Nephron (organoid): ENCODE measurements around the gene SRSF2.

Experiments
- H3K27ac Mint-ChIP-seq, 3 experiments: 2 replicates each; pipeline ENCODE4 v1.8.0; 2020; ENCODE audit warnings: mixed read lengths in 3 of 3, mild to moderate bottlenecking in 2 of 3, moderate library complexity in 1 of 3
- H3K27me3 Mint-ChIP-seq: 2 replicates; pipeline ENCODE4 v1.8.0; 2021; ENCODE audit warnings: low read depth, mild to moderate bottlenecking, moderate library complexity, mixed read lengths
- H3K36me3 Mint-ChIP-seq: 2 replicates; pipeline ENCODE4 v1.8.0; 2020; ENCODE audit warnings: low read depth, mixed read lengths
- H3K4me1 Mint-ChIP-seq: 2 replicates; pipeline ENCODE4 v1.8.0; 2020; ENCODE audit warnings: mixed read lengths
- H3K4me3 Mint-ChIP-seq, 3 experiments: 2 replicates each; pipeline ENCODE4 v1.8.0; 2020; ENCODE audit warnings: mild to moderate bottlenecking in 3 of 3, mixed read lengths in 3 of 3, moderate library complexity in 2 of 3
- H3K9me3 Mint-ChIP-seq: 2 replicates; pipeline ENCODE4 v1.8.0; 2020; ENCODE audit warnings: mixed read lengths
- CTCF ChIP-seq, 3 experiments: fragments of 200-600 bp; sonication (generic); IDR thresholded peaks; one replicate each; pipeline ENCODE4 v1.5.0; 2021; ENCODE audit warnings: antibody characterized with exemption in 3 of 3; ENCODE audit not compliant: unreplicated experiment in 3 of 3

SRSF2 gene

DNA sequence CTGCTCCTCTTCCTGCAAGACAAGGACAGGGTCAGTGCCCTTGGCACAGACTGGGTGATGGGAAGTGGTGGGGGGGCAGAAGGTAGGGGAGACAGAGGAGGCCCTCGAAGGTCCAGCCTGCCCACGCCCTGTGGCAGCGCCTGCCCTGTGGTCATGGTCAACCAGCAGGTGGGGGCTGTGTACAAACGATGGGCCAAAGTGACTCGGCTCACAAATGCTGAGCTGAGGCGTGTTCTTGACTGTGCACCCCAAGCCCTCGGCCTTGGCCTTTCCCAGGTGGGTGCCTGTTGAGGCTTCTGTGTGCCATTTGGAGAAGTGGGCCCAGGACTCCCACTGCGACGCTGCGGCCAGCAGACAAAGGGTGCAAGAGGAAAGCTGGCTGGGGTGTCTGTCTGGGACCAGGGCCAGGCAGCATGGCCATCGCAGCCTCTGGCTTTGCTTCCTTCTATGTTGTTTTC, 48.9 kb downstream of the SRSF2 start:
- H3K4me3 Mint-ChIP-seq, result peak overlapping the region; percentile 2 to 38 (median 22)
- no peak for TF ChIP-seq CTCF (IDR thresholded peaks at IDR 0.05; ENCODE audit: unreplicated experiment in 3 of 3)
- peak overlapping the region; percentile 78 to 89 (median 87) for H3K27ac Mint-ChIP-seq
- peaks cover 55% of the 10 kb centered on the region for H3K4me1 Mint-ChIP-seq
- no peaks in the 10 kb centered on the region for H3K9me3 Mint-ChIP-seq
- no peaks in the 10 kb centered on the region for H3K36me3 Mint-ChIP-seq
- no peaks in the 10 kb centered on the region for H3K27me3 Mint-ChIP-seq

DNA sequence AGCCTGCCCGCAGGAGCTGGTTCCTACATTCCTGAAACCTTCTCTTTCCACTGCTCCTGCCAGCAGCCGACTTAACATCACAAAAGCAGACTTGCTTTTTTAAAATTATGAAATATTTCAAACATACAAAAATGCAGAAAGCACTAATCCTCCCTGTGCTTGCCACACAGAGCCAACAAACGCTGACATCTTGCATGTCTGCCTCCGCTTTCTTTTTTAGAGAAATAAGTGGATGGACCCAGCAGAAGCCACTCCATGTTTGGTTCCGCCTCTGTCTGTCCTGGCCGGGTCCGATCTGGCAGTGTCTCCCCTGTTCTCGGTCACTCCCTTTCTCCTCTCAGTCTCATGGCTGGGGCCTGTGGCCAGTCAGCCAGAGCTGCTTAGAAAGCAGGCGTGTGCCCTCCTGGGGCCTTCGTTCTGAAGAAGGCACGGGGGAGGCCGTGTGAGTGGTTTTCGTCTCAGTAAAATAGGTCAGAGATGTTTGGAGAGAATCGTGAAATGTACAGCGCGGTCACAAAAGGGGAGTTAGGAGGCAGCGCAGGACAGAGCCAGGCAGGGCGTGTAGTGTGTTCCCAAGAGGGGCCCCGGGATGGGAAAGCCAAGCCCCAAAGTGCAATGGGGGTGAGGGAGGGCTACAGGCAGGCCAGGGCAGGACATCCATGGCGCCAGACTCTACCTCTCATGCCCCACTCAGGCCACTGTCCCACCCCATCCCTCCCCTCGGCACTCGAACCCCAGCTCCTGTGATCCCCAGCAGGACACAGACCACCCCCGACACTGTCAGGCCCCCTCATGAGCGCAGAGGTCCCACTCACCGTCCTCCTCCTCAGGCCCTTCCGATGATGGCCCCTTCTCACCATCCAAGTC, 49.6 kb downstream of the SRSF2 start:
- Mint-ChIP-seq H3K36me3 (no peaks in the 10 kb centered on the region), H3K4me3 (peak overlapping the region in 2 of 3 experiments; percentile 18 to 42), H3K27me3 (no peaks in the 10 kb centered on the region), H3K27ac (peak overlapping the region; percentile 78 to 91 (median 87)), H3K4me1 (peaks cover 57% of the 10 kb centered on the region), H3K9me3 (no peaks in the 10 kb centered on the region)
- TF ChIP-seq CTCF (IDR thresholded peaks at IDR 0.05; ENCODE audit: unreplicated experiment in 3 of 3), result no peak

- Mint-ChIP-seq H3K4me3 (peak overlapping the region in 2 of 3 experiments; percentile 19 to 56), H3K27me3 (no peaks in the 10 kb centered on the region), H3K4me1 (peaks cover 63% of the 10 kb centered on the region), H3K36me3 (no peaks in the 10 kb centered on the region), H3K27ac (peak overlapping the region; percentile 78 to 91 (median 87)), H3K9me3 (no peaks in the 10 kb centered on the region)
- TF ChIP-seq CTCF (IDR thresholded peaks at IDR 0.05; ENCODE audit: unreplicated experiment in 3 of 3), result no peak
These were observed 50.4 kb downstream of the SRSF2 start for GRCh38 chr17:76686538-76687297.

GRCh38 chr17:76685846-76686245, 51.3 kb downstream of the SRSF2 start:
- H3K27me3 Mint-ChIP-seq, result no peaks in the 10 kb centered on the region
- H3K27ac Mint-ChIP-seq, result peak overlapping the region in 1 of 3 experiments; percentile 67
- H3K4me1 Mint-ChIP-seq, result peaks cover 65% of the 10 kb centered on the region
- H3K9me3 Mint-ChIP-seq, result no peaks in the 10 kb centered on the region
- H3K36me3 Mint-ChIP-seq, result no peaks in the 10 kb centered on the region
- TF ChIP-seq CTCF (IDR thresholded peaks at IDR 0.05; ENCODE audit: unreplicated experiment in 3 of 3), result no peak
- H3K4me3 Mint-ChIP-seq, result no peak overlapping the region

- H3K36me3 Mint-ChIP-seq, result no peaks in the 10 kb centered on the region
- TF ChIP-seq CTCF (IDR thresholded peaks at IDR 0.05; ENCODE audit: unreplicated experiment in 3 of 3), result no peak
- H3K9me3 Mint-ChIP-seq, result no peaks in the 10 kb centered on the region
- H3K4me3 Mint-ChIP-seq, result peak overlapping the region in 1 of 3 experiments; percentile 25
- H3K27me3 Mint-ChIP-seq, result no peaks in the 10 kb centered on the region
- H3K4me1 Mint-ChIP-seq, result peaks cover 69% of the 10 kb centered on the region
- peak overlapping the region in 2 of 3 experiments; percentile 64 to 67 for H3K27ac Mint-ChIP-seq
These were observed 51.8 kb downstream of the SRSF2 start for GRCh38 chr17:76685366-76685765.
